Jurkat, Clone E6-1 (cell line): ENCODE measurements around the gene PDF.

Experiments used
- DNase-seq: peaks from one replicate; pipeline ENCODE4 v3.0.0-alpha.2; 2011; ENCODE audit warnings: low read depth, low spot score
- H3K4me3 ChIP-seq: 2 replicates; pipeline ENCODE4 v1.5.1; 2011; ENCODE audit warnings: mild to moderate bottlenecking, low read length, control low read depth, moderate library complexity

Gene PDF

DNA sequence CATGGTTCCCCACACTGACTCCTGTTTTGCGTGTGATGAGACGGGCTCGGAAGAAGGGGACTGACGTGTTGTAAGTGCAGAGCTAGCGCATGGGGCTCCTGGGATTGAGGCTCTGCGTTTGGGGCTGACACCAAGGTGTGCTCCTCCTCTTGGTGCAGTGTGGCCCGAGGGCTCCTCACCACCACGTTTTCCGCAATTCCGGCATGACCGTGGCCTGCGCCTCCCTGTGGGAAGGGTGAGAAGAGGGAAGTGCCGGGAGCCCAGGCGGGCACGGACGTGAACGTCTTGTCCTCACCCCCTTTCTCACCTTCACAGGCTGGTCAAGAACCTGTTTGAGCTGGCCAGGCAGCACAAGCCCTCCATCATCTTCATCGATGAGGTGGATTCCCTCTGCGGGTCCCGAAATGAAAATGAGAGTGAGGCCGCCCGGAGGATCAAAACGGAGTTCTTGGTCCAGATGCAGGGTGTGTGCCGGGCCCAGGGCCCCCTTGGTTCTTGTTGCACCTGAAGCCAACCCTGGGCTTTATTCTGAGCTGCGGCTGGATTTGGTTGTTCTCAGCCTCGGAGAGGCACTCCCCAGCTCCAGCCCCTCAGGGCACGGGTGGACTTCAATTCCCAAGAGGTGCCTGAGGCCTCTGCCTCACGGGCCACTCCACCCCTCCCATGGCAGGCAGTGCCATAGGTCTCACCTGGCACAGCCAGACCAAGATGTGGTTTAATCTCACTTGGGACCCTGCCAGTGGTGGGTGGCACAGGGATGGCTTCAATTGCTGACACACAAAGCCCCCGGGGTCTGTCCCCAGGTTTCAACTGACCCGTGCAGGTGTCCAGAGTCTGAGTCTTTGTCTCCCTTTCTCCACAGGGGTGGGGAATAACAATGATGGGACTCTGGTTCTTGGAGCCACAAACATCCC lies 10.3 kb downstream of the PDF start:
- DNase-seq: no peak
- H3K4me3 ChIP-seq: no peak overlapping the region

DNA sequence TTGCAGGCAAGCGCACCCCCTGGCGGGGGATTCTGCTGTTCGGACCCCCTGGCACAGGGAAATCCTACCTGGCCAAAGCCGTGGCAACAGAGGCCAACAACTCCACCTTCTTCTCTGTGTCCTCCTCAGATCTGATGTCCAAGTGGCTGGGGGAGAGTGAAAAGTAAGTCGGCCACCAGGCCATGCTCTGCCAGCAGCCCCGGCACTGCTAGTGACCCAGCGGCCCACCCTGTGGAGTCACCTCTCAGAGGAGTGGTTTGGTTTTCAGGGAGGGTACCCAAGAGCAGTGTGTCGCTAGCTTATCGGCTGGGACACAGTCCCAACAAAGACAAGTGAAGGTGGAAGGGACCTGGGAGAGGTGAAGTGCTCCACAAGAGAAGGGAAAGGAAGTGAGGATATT lies 11.0 kb downstream of the PDF start:
- no peak for DNase-seq
- H3K4me3 ChIP-seq: no peak overlapping the region

DNA sequence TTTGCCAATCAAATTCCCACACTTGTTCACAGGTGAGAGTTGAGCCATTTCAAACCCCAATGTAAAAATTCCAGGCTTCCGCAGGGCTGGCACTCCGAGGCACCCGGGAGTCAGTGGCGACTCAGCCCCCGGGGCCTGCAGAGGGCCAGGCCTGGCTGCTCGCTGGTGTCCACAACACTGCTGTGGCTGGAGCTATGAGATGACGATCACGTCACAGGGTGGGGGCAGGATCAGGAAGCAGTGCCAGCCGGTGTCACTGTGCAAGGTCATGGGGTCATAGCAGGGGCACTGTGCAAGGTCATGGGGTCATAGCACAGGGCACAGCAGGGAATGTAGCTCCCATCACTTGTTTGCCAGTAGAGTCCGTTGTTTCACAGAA lies 11.5 kb downstream of the PDF start:
- no peak for DNase-seq
- no peak overlapping the region for H3K4me3 ChIP-seq

DNA sequence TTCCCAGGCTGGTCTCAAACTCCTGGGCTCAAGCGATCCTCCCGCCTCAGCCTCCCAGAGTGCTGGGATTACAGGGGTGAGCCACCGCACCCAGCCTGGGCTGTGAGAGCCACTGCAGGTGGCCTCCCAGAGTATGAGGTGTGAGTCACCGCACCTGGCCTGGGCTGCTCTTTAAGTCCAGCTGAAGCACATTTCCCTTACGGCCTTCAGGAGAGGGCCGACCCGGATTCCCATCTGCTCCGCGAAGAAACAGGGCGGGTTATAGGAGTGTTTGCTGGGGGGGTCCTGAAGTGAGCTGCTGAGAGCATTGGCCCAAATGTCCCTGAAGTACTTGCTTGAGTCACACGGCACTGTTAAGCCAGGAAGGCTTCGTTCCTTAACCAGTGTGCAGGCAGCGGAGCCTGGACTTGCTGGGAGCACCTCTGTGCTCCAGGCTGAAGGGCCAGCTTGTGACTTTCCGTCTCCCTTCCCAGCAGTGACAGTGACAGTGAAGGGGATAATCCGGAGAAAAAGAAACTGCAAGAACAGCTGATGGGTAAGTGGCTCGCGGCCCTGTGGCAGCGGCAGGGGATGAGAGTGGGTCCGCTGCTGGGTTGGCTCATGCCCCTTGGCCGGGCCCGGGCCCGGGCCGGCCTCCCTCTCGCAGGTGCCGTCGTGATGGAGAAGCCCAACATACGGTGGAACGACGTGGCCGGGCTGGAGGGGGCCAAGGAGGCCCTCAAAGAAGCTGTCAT lies 12.0 kb downstream of the PDF start:
- H3K4me3 ChIP-seq: no peak overlapping the region
- DNase-seq: no peak

DNA sequence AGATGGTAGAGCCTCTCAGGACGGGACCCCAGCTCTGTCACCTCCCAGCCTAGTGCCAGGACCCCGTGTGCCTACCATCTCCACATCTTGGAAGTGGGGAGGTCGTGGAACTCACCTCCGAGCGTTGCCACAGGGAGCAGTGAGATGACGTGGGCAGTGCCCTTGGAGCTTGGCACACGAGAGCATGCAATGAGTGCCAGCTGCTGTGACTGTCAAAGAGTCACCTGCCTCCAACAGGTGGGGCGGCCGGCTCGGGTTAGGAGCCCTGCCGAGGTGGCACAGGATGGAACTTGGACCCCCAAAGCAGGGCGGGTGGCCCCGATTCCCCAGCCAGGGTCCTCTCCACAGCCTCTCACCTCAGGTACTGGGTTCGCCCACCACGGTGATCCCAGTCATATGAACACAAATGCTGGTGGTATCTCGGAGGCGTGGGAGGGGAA lies 13.8 kb downstream of the PDF start:
- H3K4me3 ChIP-seq: no peak overlapping the region

DNA sequence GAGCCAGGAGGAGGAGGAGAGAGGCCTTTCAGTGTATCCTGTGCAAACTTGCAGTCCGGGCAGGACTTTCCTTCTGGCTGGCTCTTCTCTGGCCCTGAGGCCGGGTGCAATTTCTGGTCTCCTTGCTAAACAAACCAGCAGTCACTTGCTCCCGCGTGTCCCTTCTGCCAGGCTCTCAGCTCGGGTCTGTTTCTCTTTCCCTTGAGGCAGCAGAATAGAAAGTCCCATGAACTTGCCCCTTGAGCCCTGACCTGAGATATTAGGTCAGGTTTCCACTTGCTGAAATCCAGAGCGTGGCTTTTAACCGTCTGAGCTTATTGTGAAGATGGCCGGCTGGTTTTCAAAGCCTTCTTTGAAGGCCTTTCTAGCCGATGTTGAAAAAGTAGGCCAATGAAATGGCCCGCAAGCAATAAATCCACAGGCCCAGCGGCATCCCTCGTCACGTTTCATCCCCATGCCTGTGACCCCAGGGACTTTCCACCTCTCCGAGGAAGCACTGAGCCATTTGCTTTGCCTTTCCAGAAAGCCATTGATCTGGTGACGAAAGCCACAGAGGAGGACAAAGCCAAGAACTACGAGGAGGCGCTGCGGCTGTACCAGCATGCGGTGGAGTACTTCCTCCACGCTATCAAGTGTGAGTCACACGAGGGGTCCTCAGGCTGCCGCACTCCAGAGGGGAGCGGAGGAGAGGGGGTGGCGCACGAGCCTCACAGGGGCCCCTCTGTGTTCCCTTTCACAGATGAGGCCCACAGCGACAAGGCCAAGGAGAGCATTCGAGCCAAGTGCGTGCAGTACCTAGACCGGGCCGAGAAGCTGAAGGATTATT lies 14.7 kb downstream of the PDF start:
- DNase-seq: no peak
- H3K4me3 ChIP-seq: no peak overlapping the region

More for the DNA sequence above, 13.8 kb downstream of the PDF start:
- no peak for DNase-seq

DNA sequence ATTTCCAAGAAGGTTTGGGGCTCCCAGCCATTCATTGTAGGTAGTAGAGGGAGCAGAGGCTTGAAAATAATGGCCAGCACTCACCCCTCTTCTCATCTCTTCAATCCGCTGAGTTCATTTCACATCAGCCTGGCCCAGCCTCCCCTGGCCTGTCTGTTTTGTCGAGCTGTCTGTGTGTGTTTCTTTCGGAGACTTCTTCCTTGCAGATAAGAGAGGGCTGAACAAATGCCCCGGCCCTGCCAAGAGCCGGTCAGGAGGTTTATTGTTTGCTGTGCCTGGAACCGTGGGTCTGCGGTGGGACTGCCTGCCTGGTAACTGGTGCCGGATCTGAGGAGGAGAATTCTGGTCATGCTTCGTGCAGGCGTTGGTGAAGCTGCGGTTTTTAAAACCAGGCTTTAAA lies 15.9 kb downstream of the PDF start:
- no peak for DNase-seq

DNA sequence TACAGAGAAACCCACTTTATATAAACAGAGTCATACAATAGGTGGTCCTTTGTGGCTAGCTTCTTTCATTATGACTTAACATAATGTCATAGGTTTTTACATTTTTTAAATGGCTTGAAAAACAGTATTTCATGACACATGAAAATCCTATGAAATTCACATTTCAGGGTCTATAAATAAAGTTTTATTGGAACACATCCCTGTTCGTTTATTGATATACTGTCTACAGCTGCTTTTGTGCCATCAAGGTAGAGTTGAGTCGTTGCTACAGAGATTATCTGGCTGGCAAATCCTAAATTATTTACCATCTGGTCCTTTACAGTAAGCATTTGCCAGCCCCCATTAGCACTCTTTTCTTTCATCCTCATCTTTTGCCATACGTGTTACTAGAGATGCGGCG lies 16.9 kb downstream of the PDF start:
- H3K4me3 ChIP-seq: no peak overlapping the region
- no peak for DNase-seq

More for the DNA sequence above, 15.9 kb downstream of the PDF start:
- H3K4me3 ChIP-seq: no peak overlapping the region

DNA sequence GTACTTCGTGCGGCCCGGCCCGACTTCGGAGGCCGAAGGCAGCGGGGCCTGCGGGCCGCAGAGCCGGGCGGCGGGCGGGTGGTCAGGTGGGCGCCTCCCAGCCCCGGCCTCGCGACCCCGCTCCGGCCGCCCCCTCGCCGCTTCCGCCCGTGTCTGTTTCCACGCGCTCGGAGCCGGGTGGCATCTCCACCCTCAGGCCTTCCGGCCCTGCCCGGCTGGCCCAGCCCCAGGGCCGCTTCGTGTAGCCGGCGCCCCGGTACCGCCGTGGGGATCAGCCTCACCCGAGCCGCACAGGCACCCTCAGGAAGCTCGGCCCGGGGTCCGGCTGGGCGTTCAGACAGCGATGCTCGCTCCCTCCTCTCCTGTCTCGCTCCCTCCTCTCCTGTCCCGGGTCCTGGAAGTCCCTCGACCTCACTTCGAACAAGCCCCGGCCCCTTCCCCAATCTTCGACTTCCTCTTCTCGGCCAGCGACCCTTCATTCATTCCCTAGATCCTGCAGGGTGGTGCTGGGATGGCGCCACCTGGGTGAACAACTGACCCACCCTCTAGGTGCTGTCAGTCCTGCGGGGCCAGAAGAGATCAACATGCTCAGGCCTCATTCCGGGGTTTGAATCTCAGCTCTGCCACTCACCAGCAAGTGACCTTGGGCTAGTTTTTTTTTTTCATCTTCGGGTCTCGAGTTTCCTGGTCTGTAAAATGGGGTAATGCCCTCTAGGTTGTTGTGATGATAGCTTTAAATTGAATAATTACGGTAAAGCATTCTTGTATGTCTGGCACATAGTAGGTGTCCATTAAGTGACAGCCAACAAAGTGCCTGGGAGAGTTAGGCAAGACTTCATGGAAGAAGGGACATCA lies 18.6 kb downstream of the PDF start:
- DNase-seq: no peak
- H3K4me3 ChIP-seq: peak overlapping the region; percentile 81

DNA sequence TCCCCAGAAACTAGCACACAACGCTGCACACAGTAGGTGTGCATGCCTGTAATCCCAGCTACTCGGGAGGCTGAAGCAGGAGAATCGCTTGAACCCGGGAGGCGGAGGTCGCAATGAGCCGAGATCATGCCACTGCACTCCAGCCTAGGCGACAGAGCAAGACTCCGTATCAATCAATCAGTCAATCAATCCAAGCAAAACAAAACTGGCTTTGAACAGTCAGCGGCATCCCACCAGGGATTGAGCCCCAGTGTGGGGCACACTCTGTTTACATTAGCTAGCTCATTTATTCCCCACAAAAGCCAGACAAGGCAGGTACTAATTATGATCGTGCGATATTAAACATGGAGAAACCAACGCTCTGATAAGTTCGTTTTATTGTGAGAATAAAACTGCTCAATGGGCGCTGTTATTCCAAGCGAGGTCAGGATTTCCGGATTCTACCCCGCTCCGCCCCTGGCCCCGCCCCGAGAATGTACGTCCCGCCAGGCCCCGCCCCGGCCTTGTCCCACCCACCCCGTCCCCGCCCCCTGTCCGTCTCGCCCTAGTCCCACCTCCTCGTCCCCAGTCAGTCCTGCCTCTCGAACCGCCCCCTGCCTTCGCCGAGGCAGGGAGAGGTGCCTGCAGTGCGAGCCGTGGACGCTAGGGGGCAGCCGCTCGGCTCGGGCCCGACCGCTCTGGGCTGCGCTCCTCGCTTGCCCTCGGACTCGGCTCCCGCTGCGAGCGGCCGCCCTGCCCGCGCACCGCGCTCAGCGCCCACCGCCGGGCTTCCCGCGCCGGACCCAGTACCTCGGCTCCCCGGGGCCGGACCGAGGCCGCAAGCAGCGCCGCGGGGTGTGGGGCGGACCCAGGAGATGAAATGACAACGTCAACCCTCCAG lies 19.5 kb downstream of the PDF start, which contains the start of gene VPS4A:
Gene VPS4A, plus strand, starts transcription at position 698 of the 880 bp plus-strand sequence. Its CDS starts 162 bp downstream, at position 860.
- H3K4me3 ChIP-seq: peak within 1 kb of the TSS; percentile 81
- DNase-seq: peak; percentile 91

DNA sequence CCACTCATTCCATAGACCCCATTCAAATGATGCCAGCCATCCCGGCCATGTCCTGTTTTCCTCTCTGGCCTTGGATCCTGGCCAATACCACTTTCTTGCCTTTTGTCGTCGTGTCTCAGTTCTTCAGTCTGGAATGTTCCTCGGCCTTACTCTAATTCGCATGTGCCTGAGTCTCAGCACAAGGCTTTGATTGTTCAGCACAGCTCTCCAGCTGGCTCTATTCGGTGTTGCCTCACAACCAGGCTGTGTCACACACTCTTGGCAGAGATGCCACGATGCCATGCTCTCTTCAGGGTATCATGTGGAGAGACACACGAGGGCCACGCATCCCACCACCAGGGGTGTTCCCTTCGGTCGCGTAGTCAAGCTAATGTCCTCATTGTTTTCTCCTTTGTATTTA lies 21.1 kb downstream of the PDF start:
- DNase-seq: no peak
- H3K4me3 ChIP-seq: no peak overlapping the region

DNA sequence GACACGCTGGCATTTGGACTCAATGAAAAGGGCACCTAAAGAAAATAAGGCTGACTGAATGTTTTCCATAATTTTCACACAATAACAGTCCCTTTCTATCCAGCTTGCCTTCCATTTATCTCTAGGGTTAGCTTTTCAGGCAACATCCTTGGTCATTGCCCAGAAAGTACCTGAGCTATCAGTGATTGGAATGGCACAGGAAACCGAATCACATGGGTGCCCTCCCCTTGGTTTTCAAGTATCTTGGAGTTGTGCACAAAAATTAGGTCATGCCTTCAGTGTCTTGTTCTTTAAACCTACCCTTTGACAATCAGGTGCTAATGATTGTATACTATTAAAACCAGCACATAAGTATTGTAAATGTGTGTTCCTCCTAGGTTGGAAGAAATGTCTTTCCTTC lies 22.5 kb downstream of the PDF start:
- H3K4me3 ChIP-seq: no peak overlapping the region
- no peak for DNase-seq

DNA sequence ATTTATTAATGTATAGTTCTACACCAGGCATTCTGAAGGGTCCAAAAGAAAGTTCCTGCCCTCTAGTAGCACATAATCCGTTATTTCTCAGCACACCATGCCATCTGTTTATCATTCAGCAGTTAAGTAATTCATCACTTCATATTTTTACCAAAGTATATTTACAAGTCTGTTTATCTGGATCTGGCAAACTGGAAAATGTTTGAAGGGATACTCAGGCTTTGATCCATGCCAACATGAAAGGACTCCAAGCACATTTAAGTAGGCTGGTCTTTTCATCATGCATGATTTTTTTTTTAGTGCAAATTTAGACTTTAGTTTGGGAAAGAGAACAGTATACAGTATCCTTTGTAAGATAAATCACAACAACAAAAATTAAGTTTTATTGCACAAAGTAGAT lies 23.3 kb downstream of the PDF start:
- H3K4me3 ChIP-seq: no peak overlapping the region
- no peak for DNase-seq

DNA sequence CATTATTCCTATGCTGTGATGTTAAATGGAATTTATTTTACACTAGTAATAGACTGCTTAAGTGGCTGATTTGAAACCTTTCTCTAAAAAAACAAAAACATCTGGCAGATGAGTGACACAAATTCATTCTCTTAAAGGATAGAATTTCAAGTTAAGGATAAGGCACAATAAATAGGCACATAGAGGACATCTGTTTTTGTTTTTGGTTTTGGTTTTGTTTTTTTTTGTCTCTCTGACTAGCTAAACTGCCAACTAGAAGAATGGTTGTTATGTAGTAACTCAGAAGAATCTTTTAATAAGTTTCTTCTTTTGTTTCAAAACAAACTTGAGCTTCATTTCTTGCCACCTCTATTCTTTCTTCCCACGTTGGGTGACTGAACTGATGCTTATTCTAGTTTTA lies 24.4 kb downstream of the PDF start:
- DNase-seq: no peak
- no peak overlapping the region for H3K4me3 ChIP-seq

DNA sequence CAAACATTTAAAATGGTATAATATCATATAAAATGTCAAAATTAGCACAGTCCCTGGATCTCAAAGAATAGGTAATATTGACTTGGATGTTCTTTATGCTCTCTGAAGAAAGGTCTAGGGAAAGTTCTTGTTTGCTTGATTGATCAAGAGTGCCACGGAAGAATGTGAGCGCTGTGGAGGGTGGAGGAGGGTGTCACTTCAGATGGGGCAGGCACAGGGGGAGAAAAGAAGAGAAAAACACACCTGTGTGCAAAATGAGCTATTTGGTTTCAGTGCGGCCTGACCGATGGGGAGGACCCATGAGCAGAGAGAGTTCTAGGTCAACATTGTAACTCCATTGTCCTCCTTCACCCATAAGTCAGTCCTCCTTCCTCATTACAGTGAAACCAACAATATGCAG lies 28.1 kb downstream of the PDF start:
- no peak for DNase-seq
- no peak overlapping the region for H3K4me3 ChIP-seq

DNA sequence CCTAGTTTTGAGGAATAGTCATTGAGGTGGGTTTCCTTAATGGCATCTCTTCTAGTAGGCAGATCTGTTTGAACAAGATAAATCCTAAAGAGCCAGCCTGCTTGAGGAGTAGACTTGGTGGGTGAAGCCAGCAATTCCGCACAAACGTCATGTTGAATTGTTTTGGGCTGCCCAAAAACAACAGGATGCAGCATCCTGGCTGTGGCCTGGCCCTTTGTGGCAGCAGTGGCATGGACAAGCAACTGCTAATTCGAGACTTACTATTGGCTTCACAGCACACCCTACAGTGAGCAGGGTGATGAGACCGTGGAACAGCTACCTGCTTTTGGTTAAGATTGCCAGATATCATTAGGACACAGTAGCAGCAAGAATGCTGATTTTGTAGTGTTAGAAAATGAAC lies 28.5 kb downstream of the PDF start:
- no peak overlapping the region for H3K4me3 ChIP-seq
- no peak for DNase-seq

DNA sequence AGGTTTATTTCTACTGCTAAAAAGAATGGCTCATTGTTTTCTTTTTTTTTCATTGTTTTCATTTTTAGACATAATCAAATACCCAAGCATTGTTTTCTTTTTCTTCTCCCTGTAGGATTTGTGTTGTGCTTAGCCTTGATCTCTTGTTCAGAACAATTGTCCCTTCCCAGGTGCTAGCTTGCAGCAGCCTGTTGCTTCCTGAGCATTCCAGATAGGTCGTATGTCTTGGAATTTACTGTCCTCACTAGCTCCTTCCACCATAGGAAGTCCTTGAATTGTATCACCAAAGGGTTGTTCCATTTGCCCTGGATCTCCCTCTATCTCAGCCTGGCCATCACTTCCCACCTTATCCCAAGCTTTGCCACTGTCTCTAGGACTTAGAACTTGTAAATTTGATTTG lies 29.2 kb downstream of the PDF start:
- H3K4me3 ChIP-seq: no peak overlapping the region

DNA sequence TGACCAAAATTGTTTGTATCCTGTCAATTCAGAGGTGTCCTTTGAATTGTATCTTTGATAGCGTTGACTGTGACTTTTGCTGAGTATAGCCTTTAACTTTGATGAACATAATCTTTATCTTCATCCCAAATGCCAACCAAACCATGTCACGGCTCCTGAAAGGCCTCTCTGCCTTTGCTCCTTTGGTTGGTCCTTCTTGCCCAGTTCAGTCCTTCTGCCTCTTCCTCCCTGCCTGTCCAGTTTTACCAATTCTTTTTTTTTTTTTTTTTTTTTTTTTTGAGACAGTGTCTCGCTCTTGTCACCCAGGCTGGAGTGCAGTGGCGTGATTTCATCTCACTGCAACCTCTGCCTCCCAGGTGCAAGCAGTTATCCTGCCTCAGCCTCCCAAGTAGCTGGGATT lies 32.1 kb downstream of the PDF start:
- H3K4me3 ChIP-seq: no peak overlapping the region
- no peak for DNase-seq

More for the DNA sequence above, 29.2 kb downstream of the PDF start:
- no peak for DNase-seq
